IPS-NIHi11 (cell line): ENCODE results near the gene TLK2.
"Not testable (repeated sequence)": the region's sequence is repeated elsewhere in the genome, so short reads cannot be mapped to it uniquely, and the experiment has no call there.

Experiments
- DNase-seq: peaks from one replicate; pipeline ENCODE4 v3.0.0; 2012; ENCODE audit warnings: mixed read lengths, low spot score

The TLK2 gene

DNA sequence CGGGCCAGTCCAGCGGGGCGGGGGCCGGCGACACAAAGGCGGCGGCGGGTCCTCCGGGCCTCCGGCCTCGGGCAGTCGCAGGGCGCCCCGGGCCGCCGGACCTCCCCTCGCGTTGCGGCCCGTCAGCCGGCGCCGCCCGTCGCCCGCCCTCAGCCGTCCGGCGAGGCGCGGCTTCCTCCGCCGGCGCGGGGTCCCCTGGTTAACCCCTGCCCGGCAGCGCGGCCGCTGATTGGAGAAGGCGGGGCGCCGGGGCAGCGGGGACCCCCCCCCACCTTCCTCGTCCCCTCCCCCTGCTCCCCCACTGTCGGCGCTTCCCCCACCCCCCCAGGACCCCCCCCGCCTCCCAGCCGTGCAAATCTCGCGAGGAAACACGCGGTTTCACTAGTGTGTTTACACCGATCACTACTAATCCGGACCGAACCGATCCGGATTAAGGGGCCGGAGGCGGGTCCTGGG is at the start of gene TLK2:
TLK2 (plus strand) TSS at position 402 of the 456 bp plus-strand sequence. CDS start 2,301 bp downstream, outside the sequence.
- DNase-seq: peak; percentile 99

- not testable (repeated sequence) for DNase-seq
These were observed 43.4 kb upstream of the TLK2 start for GRCh38 chr17:62435251-62435650.

- DNase-seq: not testable (repeated sequence)
These were observed 37.4 kb upstream of the TLK2 start for GRCh38 chr17:62441181-62441580.

- no peak for DNase-seq
These were observed 34.6 kb upstream of the TLK2 start for GRCh38 chr17:62444063-62444462.

GRCh38 chr17:62445791-62446190 is 32.8 kb upstream of the TLK2 start:
- not testable (repeated sequence) for DNase-seq

- not testable (repeated sequence) for DNase-seq
These were observed 26.4 kb upstream of the TLK2 start for GRCh38 chr17:62452195-62452594.

- not testable (repeated sequence) for DNase-seq
These were observed 25.6 kb upstream of the TLK2 start for GRCh38 chr17:62453041-62453440.

DNA sequence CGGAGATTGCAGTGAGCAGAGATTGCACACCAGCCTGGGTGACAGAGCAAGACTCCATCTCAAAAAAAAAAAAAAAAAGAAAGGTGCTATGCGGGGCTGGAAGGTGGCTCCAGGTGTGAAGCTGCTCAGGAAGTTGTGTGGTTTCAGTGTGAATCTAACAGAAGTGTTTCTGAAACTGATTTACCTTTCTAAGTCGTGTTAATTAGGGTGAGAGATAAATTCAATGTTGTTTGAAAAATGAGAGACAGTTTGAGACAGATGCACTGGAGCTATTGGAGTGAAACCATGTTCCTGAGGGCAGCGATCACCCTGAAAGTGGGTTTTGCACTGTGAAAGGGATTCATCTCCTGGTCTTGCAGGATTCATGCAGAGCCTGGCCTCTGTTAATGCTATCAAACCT is 25.0 kb upstream of the TLK2 start:
- not testable (repeated sequence) for DNase-seq

DNA sequence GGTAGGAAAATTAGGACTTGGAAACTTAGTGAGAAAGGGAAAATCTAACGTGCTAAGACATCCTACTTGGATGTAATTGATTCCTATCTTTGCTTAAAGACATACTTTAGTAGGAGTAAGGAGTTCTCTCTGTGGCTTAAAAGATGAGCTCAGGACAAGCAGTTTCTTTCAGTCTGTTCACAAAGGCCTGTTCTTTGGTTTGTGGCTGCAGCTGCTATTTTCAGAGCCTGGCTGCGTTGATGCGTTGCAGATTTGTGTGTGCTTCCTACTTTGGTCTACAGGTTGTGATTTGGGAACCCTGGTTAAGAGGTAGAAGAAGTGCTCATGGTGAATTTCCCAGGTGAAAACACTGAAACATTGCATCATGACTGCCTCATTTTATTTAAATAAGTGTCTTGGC is 24.5 kb upstream of the TLK2 start:
- not testable (repeated sequence) for DNase-seq

DNA sequence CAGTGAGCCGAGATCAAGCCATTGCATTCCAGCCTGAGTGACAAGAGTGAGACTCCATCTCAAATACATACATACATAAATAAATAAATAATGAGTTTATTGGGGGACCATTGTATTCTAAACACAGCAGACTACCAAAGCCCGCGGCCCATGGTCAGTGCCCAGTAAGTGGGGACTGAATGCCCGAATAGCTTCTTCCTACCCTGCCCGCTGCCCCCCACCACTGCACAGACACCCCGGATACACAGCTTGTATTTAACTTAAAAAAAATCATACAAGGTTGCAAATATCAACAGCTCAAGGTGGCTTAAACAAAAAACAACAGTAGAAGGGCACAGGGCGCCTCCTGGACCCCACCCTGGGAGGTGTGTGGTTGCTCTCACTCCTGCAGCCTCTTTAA is 22.6 kb upstream of the TLK2 start:
- DNase-seq: no peak

- not testable (repeated sequence) for DNase-seq
These were observed 20.1 kb upstream of the TLK2 start for GRCh38 chr17:62458483-62458882.

DNA sequence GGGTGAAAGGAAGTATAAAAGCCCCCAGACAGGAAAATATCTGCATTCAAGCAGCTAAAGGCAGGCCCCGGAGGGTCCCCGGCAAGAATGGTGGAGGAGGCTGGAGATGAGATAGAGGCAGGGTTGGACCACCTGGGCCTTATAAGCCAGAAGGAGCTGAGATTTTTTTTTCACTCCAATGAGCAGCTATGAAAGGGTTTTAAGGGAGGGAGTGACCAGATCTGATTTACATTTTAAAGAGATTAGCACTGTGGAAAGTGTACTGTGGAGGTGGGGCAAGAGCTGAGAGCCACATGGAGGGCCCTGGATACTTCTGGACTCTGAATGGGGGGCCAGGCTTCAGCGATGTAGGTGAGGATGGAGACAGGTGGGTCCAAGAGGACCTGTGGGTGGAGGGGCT is 14.2 kb upstream of the TLK2 start:
- not testable (repeated sequence) for DNase-seq

GRCh38 chr17:62465271-62465670 is 13.4 kb upstream of the TLK2 start:
- not testable (repeated sequence) for DNase-seq

DNA sequence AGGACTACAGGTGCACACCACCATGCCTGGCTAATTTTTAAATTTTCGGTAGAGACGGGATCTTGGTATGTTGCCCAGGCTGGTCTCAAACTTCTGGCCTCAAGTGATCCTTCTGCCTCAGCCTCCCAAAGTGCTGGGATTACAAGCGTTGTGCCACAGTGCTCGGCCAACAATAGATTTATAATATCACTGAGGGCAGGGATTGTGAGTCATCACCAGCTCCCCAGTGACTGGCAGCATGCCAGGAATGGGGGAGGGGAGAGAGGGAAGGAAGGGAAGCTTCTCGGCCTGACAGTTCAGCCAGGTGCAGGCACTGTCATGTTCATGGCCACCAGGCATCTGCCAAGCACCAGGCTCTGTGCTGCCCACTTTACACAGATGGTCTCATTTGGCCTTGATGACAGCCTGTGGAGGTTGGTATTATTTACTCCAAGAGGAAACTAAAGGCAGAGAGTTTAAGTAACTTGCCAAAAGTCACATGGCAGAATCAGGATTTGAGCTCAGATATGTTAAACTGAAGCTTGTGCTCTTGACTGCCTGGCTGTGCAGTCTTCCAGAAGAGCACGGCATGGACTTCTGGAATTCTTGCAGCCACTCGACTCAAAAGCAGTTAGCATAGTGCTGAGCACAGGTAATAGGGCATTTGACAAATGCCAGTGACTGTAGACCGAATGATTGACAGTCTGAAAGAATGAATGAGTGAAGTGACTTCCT is 7.8 kb upstream of the TLK2 start:
- peak; percentile 10 for DNase-seq

GRCh38 chr17:62471380-62471880 is 7.2 kb upstream of the TLK2 start:
- DNase-seq: not testable (repeated sequence)

DNA sequence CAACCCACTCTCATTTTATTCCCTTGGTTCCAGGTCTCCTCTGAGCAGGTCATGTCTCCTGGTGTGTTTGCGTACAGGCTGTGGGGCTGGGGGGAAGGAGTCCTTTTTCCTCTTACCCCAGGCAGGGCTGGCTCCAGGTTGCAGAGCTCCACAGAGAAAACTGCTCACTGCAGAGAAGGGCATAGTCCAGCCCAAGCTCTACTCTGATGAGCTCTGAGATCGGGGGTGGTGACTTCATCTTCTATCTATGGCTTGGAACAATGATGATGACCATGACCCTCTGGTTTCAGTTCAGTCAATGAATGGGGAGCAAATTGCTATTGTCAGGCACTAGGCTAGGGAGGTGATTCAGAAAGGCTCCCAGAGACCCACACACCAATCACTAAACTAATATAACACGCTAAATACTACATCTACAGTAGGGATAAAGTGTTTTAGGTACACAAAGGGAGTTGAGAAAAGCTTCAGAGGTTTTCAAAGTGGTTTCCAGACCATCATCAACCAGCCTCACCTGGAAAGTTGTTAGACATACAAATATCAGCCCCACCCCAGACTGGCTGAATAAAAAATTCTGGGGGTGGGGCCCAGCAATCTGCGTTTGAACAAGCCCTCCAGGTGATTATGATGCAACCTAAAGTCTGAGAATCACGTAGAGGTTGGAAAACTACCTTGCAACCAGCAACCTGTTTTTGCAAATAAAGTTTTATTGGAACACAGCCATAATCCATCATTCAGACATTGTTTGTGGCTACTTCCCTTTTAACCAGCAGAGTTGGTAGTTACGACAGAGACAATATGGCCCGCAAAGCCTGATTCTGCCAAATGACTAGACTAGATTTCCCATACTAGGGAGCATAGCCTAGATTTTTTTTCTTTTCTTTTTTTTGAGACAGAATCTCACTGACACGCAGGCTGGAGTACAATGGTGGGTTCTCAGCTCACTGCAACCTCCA is 5.3 kb upstream of the TLK2 start:
- not testable (repeated sequence) for DNase-seq

- not testable (repeated sequence) for DNase-seq
These were observed 1.5 kb upstream of the TLK2 start for GRCh38 chr17:62477111-62477510.

DNA sequence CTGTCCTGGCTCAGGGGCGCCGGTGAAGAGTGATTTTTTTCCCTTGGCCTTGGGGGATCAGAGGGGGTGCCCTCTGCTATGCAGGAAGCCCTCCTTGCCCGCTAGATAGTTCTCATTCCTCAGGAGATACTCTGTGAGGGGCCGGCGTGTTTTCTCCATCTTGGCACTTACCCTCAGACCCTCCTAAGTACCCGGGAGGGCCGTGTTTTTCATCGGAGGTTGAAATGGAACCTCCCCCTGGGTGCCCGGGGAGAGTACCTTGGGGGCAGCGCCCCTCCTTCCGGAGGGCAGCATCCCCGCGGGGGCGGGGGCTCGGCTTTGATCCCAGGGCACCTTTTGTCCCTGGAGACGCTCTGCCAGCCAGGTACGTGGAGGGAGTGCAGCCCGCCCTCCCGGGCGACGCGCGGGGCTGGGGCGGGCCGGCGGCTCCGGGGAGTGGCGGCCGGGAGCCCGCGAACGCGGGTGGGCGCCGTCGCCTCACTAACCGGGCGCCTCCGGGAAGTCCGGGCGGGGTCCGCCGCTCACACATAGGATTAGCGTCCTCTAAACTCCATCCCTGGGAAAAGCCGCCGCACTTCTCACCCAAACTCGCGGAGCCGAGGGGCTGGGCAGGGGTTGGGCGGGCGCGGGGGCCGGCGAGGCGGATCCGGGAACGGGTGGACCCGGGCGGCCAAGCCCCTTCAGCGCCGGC is 762 bp upstream of the TLK2 start:
- DNase-seq: peak; percentile 59

DNA sequence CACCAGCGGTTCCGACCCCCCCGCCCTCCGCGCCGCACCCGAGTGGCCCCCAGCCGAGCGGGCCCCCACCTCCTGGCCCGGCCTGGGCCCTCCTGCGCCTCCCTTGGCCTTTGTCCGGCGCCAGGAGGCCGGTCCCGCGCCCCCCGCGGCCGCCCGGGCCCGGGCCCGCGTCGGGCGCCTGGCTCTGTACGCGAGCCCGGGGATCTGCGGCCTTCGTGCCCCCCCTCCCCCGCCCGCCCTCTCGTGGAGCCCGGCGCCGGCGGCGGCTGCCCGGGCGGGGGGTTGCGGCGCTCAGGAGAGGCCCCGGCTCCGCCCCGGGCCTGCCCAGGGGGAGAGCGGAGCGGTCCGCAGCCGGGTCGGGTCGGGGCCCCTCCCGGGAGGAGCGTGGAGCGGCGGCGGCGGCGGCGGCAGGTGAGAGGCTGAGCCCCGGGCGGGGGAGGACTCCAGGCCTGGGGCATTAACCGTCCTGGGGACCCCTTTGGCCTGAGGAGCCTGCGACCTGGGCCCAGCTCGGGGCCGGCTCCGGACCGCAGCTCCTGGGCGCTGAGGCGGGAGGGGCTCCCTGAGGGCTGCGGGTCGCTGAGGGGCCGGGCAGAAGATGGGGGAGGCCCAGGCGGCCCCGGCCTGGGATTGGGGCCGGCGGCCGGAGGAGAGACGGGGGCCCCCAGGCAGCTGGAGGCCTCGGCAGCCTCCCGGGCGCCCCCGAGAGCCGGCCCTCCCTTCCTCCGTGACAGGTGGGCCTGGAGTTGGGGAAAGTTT is 434 bp downstream of the TLK2 start:
- peak; percentile 57 for DNase-seq

- peak; percentile 11 for DNase-seq
These were observed 1.1 kb downstream of the TLK2 start for GRCh38 chr17:62479639-62480258.

DNA sequence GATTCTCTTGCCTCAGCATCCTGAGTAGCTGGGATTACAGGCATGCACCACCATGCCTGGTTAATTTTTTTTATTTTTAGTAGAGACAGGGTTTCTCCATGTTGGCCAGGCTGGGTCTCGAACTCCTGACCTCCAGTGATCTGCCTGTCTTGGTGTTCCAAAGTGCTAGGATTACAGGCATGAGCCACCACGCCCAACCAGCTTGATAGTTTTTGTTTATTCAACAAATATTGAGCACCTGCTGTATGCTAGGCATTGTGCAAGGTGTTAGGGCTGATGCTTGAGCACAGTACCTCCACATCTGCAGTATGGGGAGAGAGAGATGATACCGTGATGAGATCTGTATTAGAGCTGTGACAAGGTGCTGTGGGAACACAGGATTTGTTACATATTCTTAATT is 3.9 kb downstream of the TLK2 start:
- not testable (repeated sequence) for DNase-seq
